Measurements from ENCODE around the gene IQCN.
A peak's percentile ranks its signal among the peaks of the same experiment; 100 is the strongest.

Gene IQCN

GRCh38 chr19:18274219-18274780 is at the start of gene IQCN:
TSS of gene IQCN (minus strand) at chr19:18274452. CDS start at chr19:18269478, 4,974 bp downstream.
- DNase-seq, result no peak

DNA sequence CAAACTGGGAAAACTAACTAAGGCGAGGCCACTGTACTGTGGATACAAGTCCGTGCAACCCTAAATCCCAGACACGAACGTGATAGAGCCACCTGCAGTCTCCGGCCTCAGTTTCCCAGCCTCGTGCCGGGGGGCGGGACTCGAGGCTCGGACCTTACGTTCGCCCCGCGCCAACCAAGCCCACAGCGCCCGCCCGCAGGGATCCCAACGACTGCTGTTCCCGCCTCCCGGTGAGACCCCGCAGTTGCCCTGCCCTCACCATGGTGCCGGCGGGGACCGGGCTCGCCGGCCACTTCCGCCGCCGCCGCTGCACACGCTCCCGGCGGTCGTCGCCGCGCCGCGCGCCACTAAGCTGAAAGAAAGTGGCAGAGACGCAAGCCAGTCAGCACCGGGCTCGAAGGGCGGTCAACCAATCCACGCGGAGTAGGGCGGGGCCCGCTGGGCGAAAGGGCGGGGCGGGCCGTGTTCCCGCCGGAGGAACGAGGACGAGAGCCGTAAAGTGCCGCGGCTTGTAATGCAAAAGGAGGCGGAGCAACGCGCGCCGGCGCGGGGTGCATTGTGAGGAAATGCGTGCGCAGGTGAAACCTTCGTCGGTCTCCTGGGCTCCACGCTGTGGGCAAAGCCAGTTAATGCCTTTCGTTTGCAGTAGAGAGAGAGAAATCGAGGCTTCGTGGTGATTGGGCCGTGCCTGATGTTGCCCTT is 48.7 kb upstream of the IQCN start, which contains the start of gene LSM4:
Gene LSM4 (minus strand): TSS at position 318 of the 702 bp plus-strand sequence. CDS start 56 bp downstream, at position 262.
- peak; percentile 100 for DNase-seq

DNA sequence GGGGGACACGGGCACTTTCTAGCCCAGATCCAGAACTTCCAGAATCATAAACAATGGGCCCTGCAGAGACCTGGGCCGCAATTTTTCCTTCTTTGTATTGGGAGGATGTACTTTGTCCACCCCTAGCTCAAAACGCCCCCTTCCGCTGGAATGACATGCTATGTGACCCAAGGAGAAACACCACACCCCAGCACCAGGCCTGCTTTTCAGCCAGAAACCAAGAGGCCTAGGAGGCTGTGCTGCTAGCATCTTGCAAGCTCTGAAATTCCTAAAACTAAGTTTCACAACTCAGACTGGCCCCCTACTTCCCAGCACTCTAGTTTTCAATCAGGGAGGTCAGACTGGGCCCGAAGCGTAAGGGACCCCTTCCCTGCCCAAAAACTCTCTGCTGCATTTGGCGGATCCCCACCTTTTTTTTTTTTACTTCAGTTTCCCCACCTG is 48.1 kb upstream of the IQCN start:
- no peak for DNase-seq

- DNase-seq, result no peak
These were observed 47.5 kb upstream of the IQCN start for GRCh38 chr19:18321734-18322102.

GRCh38 chr19:18320865-18321733 is 46.8 kb upstream of the IQCN start:
- no peak for DNase-seq

- DNase-seq, result no peak
These were observed 45.4 kb upstream of the IQCN start for GRCh38 chr19:18319591-18320135.

DNA sequence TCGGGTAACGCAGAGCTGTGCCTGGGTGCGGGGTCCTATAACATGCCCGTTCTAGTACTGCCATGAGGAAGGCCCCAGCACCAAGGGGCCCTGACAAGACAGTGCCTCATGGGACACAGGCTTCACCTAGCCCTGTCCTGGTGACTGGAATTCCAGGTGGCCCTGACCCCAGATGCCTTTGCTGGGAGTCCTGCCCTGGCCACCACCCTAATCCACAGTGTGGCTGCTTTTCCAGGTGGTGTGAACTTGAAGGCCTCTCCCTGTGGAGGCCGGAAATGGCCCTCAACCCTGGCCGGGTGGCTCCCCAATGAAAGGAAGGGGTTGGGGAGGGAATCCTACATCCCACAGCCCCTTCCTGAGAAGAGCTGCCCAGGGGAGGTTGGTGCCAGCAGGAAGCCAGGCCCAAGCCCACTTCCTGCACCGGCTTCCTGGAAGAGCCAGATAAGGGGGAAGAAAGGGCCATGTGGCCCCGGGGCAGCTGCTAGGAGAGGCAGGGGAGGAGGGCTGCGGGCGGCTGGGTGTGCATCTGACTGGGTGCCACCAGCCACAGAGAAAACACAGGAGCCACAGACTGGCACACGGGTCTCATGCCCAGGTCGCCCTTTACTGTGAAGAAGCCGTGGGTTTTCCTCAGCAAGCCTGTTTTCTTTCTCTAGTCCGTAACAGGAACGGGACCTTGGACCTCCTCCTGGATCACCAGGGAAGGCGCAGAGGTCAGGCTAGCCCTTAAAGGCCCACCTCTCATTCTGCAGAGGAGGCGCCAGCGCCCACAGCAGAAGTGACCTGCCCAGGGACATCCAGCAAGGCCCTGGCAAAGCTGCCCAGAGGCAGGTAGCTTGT is 43.9 kb upstream of the IQCN start:
- peak; percentile 38 for DNase-seq

- DNase-seq, result no peak
These were observed 39.1 kb upstream of the IQCN start for GRCh38 chr19:18313398-18313797.

DNA sequence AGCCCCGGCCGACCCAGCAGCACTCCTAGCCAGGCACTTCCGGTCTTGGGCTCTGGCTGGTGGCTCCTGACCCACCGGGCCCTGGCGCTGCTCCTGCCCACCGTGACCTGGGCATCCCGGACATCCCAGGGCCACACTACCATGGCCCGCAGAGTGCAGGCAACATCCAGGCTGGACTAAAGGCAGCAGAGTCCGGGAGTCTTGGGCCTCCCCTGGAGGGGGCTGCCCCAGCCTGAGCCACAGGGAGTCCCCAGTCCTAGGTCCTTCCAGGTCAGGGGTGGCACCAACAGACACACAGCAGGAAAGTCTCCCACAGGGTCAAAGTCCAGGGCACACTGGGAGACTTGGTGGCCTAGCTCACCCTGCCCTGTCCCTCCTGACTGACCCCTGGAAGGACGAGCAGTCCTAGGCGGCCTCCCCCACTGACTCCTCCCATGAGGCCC is 37.9 kb upstream of the IQCN start:
- DNase-seq, result no peak

GRCh38 chr19:18311502-18312091 is 37.3 kb upstream of the IQCN start:
- DNase-seq, result no peak

- no peak for DNase-seq
These were observed 36.7 kb upstream of the IQCN start for GRCh38 chr19:18310966-18311365.

- no peak for DNase-seq
These were observed 36.1 kb upstream of the IQCN start for GRCh38 chr19:18310118-18310909.

- no peak for DNase-seq
These were observed 35.3 kb upstream of the IQCN start for GRCh38 chr19:18309525-18310064.

GRCh38 chr19:18308948-18309325 is 34.7 kb upstream of the IQCN start:
- no peak for DNase-seq

GRCh38 chr19:18308051-18308947 is 34.0 kb upstream of the IQCN start:
- no peak for DNase-seq

GRCh38 chr19:18307271-18307681 is 33.0 kb upstream of the IQCN start:
- DNase-seq, result no peak

GRCh38 chr19:18306888-18307260 is 32.6 kb upstream of the IQCN start:
- DNase-seq, result peak; percentile 27

GRCh38 chr19:18306209-18306887 is 32.1 kb upstream of the IQCN start:
- no peak for DNase-seq

All from activated effector memory CD4-positive, alpha-beta T cell treated with Interleukin-2 at 50 U/mL for 16 hours (primary cell).